ENCODE measurements around the gene PRKX.

DNA sequence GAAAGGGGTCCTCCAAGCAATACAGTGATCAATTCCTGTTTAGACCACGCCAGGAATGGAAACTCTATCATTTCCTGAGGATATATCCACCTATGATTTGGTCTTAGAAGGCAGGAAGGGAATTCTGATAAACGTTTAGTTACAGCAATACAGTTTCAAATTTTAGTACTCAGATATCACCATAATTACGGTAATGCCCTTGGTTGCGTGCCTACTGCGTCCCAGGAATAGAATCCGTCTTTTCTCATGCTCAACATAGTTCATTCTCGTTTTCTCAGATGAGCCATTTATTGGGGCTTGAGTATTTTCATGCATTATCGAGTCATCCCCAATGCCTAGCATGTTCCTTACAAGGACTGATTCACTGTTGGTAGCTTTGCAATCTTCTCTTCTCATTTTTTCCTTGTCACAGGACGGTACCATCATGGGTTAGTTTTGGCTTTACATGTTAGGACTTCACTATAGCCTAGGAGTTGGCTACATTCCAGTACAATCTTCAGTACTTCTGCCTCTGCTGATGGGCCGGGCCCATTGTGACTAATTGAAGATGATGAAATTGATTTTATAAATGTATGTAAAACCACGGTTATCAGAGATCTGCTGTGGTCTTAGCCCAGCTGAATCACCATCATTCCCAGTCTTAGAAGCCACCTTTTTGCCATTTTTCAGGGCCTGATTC is 4.4 kb upstream of the PRKX start:
- TF ChIP-seq POLR2A (IDR thresholded peaks at IDR 0.05) (no peak), EP300 (IDR thresholded peaks at IDR 0.05) (no peak)
- TF ChIP-seq, protein P1, sequence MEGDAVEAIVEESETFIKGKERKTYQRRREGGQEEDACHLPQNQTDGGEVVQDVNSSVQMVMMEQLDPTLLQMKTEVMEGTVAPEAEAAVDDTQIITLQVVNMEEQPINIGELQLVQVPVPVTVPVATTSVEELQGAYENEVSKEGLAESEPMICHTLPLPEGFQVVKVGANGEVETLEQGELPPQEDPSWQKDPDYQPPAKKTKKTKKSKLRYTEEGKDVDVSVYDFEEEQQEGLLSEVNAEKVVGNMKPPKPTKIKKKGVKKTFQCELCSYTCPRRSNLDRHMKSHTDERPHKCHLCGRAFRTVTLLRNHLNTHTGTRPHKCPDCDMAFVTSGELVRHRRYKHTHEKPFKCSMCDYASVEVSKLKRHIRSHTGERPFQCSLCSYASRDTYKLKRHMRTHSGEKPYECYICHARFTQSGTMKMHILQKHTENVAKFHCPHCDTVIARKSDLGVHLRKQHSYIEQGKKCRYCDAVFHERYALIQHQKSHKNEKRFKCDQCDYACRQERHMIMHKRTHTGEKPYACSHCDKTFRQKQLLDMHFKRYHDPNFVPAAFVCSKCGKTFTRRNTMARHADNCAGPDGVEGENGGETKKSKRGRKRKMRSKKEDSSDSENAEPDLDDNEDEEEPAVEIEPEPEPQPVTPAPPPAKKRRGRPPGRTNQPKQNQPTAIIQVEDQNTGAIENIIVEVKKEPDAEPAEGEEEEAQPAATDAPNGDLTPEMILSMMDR (IDR thresholded peaks at IDR 0.05), result no peak
